ENCODE results near the gene CLIC4.

- no peak for TF ChIP-seq CTCF (IDR thresholded peaks at IDR 0.05)
- TF ChIP-seq POLR2A (IDR thresholded peaks at IDR 0.05), result no peak
- TF ChIP-seq POLR2AphosphoS5 (IDR thresholded peaks at IDR 0.05), result no peak
Observed at GRCh38 chr1:24732186-24732885, 12.9 kb upstream of the CLIC4 start.
